Uterus (tissue), 4 donors: ENCODE measurements around the gene SRRM5. TPM values are rescaled to one million over a fixed set of nuclear protein-coding genes. Genes with fewer than 3 reads are reported as not detected.
"Not testable (repeated sequence)": the region's sequence is repeated elsewhere in the genome, so short reads cannot be mapped to it uniquely, and the experiment has no call there.

Source experiments
- DNase-seq, 2 donors: peaks; one replicate each; pipeline ENCODE4 v3.0.0-alpha.2; 2019 to 2020
- H3K27ac ChIP-seq, 2 donors: fragments of 200-600 bp; sonication (generic); 1 replicate in 1 of 2; 2 replicates in 1 of 2; pipeline ENCODE4 v1.5.1; 2016 to 2018
- H3K27me3 ChIP-seq, 2 donors: fragments of 200-600 bp; sonication (generic); one replicate each; pipeline ENCODE4 v1.5.1; 2018 to 2019; ENCODE audit warnings: control low read depth in 1 of 2
- H3K36me3 ChIP-seq, 2 donors: fragments of 200-600 bp; sonication (generic); one replicate each; pipeline ENCODE4 v1.5.1; 2019; ENCODE audit warnings: control low read depth in 1 of 2
- H3K4me1 ChIP-seq, 2 donors: fragments of 200-600 bp; sonication (generic); one replicate each; pipeline ENCODE4 v1.5.1; 2018 to 2019; ENCODE audit warnings: control low read depth in 1 of 2
- H3K4me3 ChIP-seq, 2 donors: fragments of 200-600 bp; sonication (generic); 1 replicate in 1 of 2; 2 replicates in 1 of 2; pipeline ENCODE4 v1.5.1; 2018 to 2019; ENCODE audit warnings: mild to moderate bottlenecking in 1 of 2
- H3K9me3 ChIP-seq, 2 donors: fragments of 200-600 bp; sonication (generic); one replicate each; pipeline ENCODE4 v1.5.1; 2019; ENCODE audit warnings: control low read depth in 1 of 2
- CTCF ChIP-seq, 4 experiments: fragments of 200-600 bp in 2 of 4; fragments of 450-650 bp in 2 of 4; sonication (generic) in 2 of 4; IDR thresholded peaks; one replicate each; pipeline ENCODE4 v1.5.1; 2016 to 2019; ENCODE audit warnings: antibody characterized with exemption in 4 of 4, mild to moderate bottlenecking in 2 of 4, moderate library complexity in 1 of 4
- POLR2A ChIP-seq, 2 donors: fragments of 450-650 bp; IDR thresholded peaks; one replicate each; pipeline ENCODE4 v1.6.1; 2016; ENCODE audit warnings: antibody characterized with exemption in 2 of 2, mild to moderate bottlenecking in 1 of 2, moderate library complexity in 1 of 2
- intact Hi-C: fragments of 100-400 bp; cut with DNase I; formaldehyde crosslinking; loops from one replicate; pipeline ENCODE4 v1.15.1; 2023; ENCODE audit warnings: low total_unique reads
- total RNA-seq, 4 donors: library from RNA; depleted of rRNA in 3 of 4; stranded (reverse); fragments of >200 nt in 3 of 4; gene quantifications; one replicate each; pipeline versions ENCODE4 v1.1.0 to v1.2.4, GENCODE V29; 2014 to 2023
- donor health status: DM: yes; HTN: yes; CAD: no.

Gene SRRM5
- total RNA-seq, 4 donors from 2014 or later = 0.58 TPM; not detected in 3

- peaks cover 0 to 5% of the 10 kb centered on the region in 2 donors for H3K4me1 ChIP-seq
- H3K36me3 ChIP-seq = no peaks in the 10 kb centered on the region
- no peak for DNase-seq
- no peak overlapping the region for H3K27ac ChIP-seq
- H3K9me3 ChIP-seq = no peaks in the 10 kb centered on the region
- no peak for TF ChIP-seq POLR2A (IDR thresholded peaks at IDR 0.05)
- no peaks in the 10 kb centered on the region for H3K27me3 ChIP-seq
- no peak overlapping the region for H3K4me3 ChIP-seq
- intact Hi-C loops = no loop called here
Observed at GRCh38 chr19:43634506-43634871, 22.6 kb downstream of the SRRM5 start.

- H3K27ac ChIP-seq = no peak overlapping the region
- H3K4me1 ChIP-seq = peaks cover 0 to 7% of the 10 kb centered on the region in 2 donors
- DNase-seq = no peak
Observed at GRCh38 chr19:43634872-43635560, 23.1 kb downstream of the SRRM5 start.

GRCh38 chr19:43635561-43635940 lies 23.7 kb downstream of the SRRM5 start:
- H3K4me3 ChIP-seq, DNase-seq, H3K27ac ChIP-seq, H3K36me3 ChIP-seq, intact Hi-C loops, H3K27me3 ChIP-seq, H3K9me3 ChIP-seq: not testable (repeated sequence)
- peaks cover 0 to 12% of the 10 kb centered on the region in 2 donors for H3K4me1 ChIP-seq

More at GRCh38 chr19:43634872-43635560, 23.1 kb downstream of the SRRM5 start:
- intact Hi-C loops = no loop called here
- Histone ChIP-seq H3K4me3 (peak overlapping the region in 1 of 2 donors; percentile 12), H3K36me3 (no peaks in the 10 kb centered on the region), H3K27me3 (no peaks in the 10 kb centered on the region), H3K9me3 (no peaks in the 10 kb centered on the region)
- TF ChIP-seq POLR2A (IDR thresholded peaks at IDR 0.05) (no peak), CTCF (IDR thresholded peaks at IDR 0.05) (no peak)

- Histone ChIP-seq H3K4me1 (peaks cover 0 to 13% of the 10 kb centered on the region in 2 donors), H3K4me3 (no peak overlapping the region), H3K27ac (no peak overlapping the region), H3K27me3 (no peaks in the 10 kb centered on the region), H3K36me3 (no peaks in the 10 kb centered on the region), H3K9me3 (no peaks in the 10 kb centered on the region)
- intact Hi-C loops = no loop called here
- DNase-seq = no peak
- TF ChIP-seq CTCF (IDR thresholded peaks at IDR 0.05) (no peak), POLR2A (IDR thresholded peaks at IDR 0.05) (no peak)
Observed at GRCh38 chr19:43636121-43636683, 24.3 kb downstream of the SRRM5 start.

- Histone ChIP-seq H3K27me3 (no peaks in the 10 kb centered on the region), H3K36me3 (no peaks in the 10 kb centered on the region), H3K4me3 (no peak overlapping the region), H3K27ac (no peak overlapping the region), H3K9me3 (no peaks in the 10 kb centered on the region), H3K4me1 (peaks cover 0 to 13% of the 10 kb centered on the region in 2 donors)
- TF ChIP-seq POLR2A (IDR thresholded peaks at IDR 0.05) = no peak
- TF ChIP-seq CTCF (IDR thresholded peaks at IDR 0.05) = no peak
- intact Hi-C loops = no loop called here
- DNase-seq = no peak
Observed at GRCh38 chr19:43638214-43638994, 26.5 kb downstream of the SRRM5 start.

GRCh38 chr19:43638995-43639518 lies 27.2 kb downstream of the SRRM5 start:
- no peaks in the 10 kb centered on the region for H3K9me3 ChIP-seq
- H3K36me3 ChIP-seq = no peaks in the 10 kb centered on the region
- TF ChIP-seq CTCF (IDR thresholded peaks at IDR 0.05) = no peak
- no peak for TF ChIP-seq POLR2A (IDR thresholded peaks at IDR 0.05)
- H3K27ac ChIP-seq = peak overlapping the region; percentile 7 to 27
- H3K4me1 ChIP-seq = peaks cover 0 to 13% of the 10 kb centered on the region in 2 donors
- intact Hi-C loops = no loop called here
- H3K27me3 ChIP-seq = no peaks in the 10 kb centered on the region
- H3K4me3 ChIP-seq = peak overlapping the region; percentile 20 to 52
- no peak for DNase-seq
